ENCODE results near the gene CDH13.
"Not testable (repeated sequence)": the region's sequence is repeated elsewhere in the genome, so short reads cannot be mapped to it uniquely, and the experiment has no call there.

The CDH13 gene

GRCh38 chr16:82884320-82884898 is 257.6 kb downstream of the CDH13 start:
- DNase-seq (ENCODE audit: low read depth, low spot score): no peak

- no peak for DNase-seq (ENCODE audit: low read depth, low spot score)
Measured at GRCh38 chr16:82886146-82886545, 259.4 kb downstream of the CDH13 start.

GRCh38 chr16:82888591-82889001 is 261.8 kb downstream of the CDH13 start:
- no peak for DNase-seq (ENCODE audit: low read depth, low spot score)

GRCh38 chr16:82891424-82891823 is 264.7 kb downstream of the CDH13 start:
- no peak for DNase-seq (ENCODE audit: low read depth, low spot score)

- no peak for DNase-seq (ENCODE audit: low read depth, low spot score)
Measured at GRCh38 chr16:82891918-82892317, 265.1 kb downstream of the CDH13 start.

- no peak for DNase-seq (ENCODE audit: low read depth, low spot score)
Measured at GRCh38 chr16:82892324-82892723, 265.6 kb downstream of the CDH13 start.

GRCh38 chr16:82895843-82896242 is 269.1 kb downstream of the CDH13 start:
- no peak for DNase-seq (ENCODE audit: low read depth, low spot score)

GRCh38 chr16:82899006-82899405 is 272.2 kb downstream of the CDH13 start:
- DNase-seq (ENCODE audit: low read depth, low spot score): no peak

GRCh38 chr16:82899731-82900450 is 273.1 kb downstream of the CDH13 start:
- DNase-seq (ENCODE audit: low read depth, low spot score): no peak

- DNase-seq (ENCODE audit: low read depth, low spot score): no peak
Measured at GRCh38 chr16:82900559-82900958, 273.8 kb downstream of the CDH13 start.

- DNase-seq (ENCODE audit: low read depth, low spot score): no peak
Measured at GRCh38 chr16:82911925-82912324, 285.2 kb downstream of the CDH13 start.

- no peak for DNase-seq (ENCODE audit: low read depth, low spot score)
Measured at GRCh38 chr16:82915139-82915824, 288.5 kb downstream of the CDH13 start.

- DNase-seq (ENCODE audit: low read depth, low spot score): no peak
Measured at GRCh38 chr16:82917886-82918595, 291.3 kb downstream of the CDH13 start.

GRCh38 chr16:82924075-82924854 is 297.5 kb downstream of the CDH13 start:
- DNase-seq (ENCODE audit: low read depth, low spot score): no peak

- DNase-seq (ENCODE audit: low read depth, low spot score): no peak
Measured at GRCh38 chr16:82926500-82926899, 299.7 kb downstream of the CDH13 start.

- DNase-seq (ENCODE audit: low read depth, low spot score): not testable (repeated sequence)
Measured at GRCh38 chr16:82933933-82934332, 307.2 kb downstream of the CDH13 start.

- DNase-seq (ENCODE audit: low read depth, low spot score): no peak
Measured at GRCh38 chr16:82935766-82936165, 309.0 kb downstream of the CDH13 start.

GRCh38 chr16:82936941-82937551 is 310.3 kb downstream of the CDH13 start:
- no peak for DNase-seq (ENCODE audit: low read depth, low spot score)

GRCh38 chr16:82937926-82938520 is 311.3 kb downstream of the CDH13 start:
- no peak for DNase-seq (ENCODE audit: low read depth, low spot score)

GRCh38 chr16:82943371-82943770 is 316.6 kb downstream of the CDH13 start:
- DNase-seq (ENCODE audit: low read depth, low spot score): no peak
